ENCODE results near the gene DNHD1.

DNHD1 gene

GRCh38 chr11:6607190-6607795, 110.2 kb downstream of the DNHD1 start:
- DNase-seq (ENCODE audit: extremely low spot score, insufficient read length, low read depth) (no peak), FAIRE-seq (no peak)

- FAIRE-seq (no peak), DNase-seq (ENCODE audit: extremely low spot score, insufficient read length, low read depth) (no peak)
These were observed 110.9 kb downstream of the DNHD1 start for GRCh38 chr11:6608011-6608410.

GRCh38 chr11:6608726-6609501, 111.8 kb downstream of the DNHD1 start:
- DNase-seq (ENCODE audit: extremely low spot score, insufficient read length, low read depth) (no peak), FAIRE-seq (no peak)

GRCh38 chr11:6609502-6610015, 112.5 kb downstream of the DNHD1 start:
- no peak for DNase-seq (ENCODE audit: extremely low spot score, insufficient read length, low read depth)
- FAIRE-seq = no peak

- no peak for DNase-seq (ENCODE audit: extremely low spot score, insufficient read length, low read depth)
- FAIRE-seq = no peak
These were observed 113.5 kb downstream of the DNHD1 start for GRCh38 chr11:6610591-6610990.

- no peak for FAIRE-seq
- no peak for DNase-seq (ENCODE audit: extremely low spot score, insufficient read length, low read depth)
These were observed 114.2 kb downstream of the DNHD1 start for GRCh38 chr11:6611092-6611962.

GRCh38 chr11:6611963-6612212, 114.8 kb downstream of the DNHD1 start:
- FAIRE-seq (no peak), DNase-seq (ENCODE audit: extremely low spot score, insufficient read length, low read depth) (no peak)

- FAIRE-seq = peak; percentile 96
These were observed 115.3 kb downstream of the DNHD1 start, which contains the start of gene TAF10 for GRCh38 chr11:6612213-6613041. Gene TAF10 (minus strand): TSS chr11:6612216. CDS start chr11:6612189, 27 bp downstream.

GRCh38 chr11:6613496-6613895, 116.4 kb downstream of the DNHD1 start:
- FAIRE-seq = no peak
- DNase-seq (ENCODE audit: extremely low spot score, insufficient read length, low read depth) = no peak

More at GRCh38 chr11:6612213-6613041, 115.3 kb downstream of the DNHD1 start, which contains the start of gene TAF10:
- DNase-seq (ENCODE audit: extremely low spot score, insufficient read length, low read depth) = peak; percentile 77

GRCh38 chr11:6614446-6614845, 117.4 kb downstream of the DNHD1 start:
- FAIRE-seq (no peak), DNase-seq (ENCODE audit: extremely low spot score, insufficient read length, low read depth) (no peak)

GRCh38 chr11:6615046-6615445, 118.0 kb downstream of the DNHD1 start:
- no peak for FAIRE-seq
- no peak for DNase-seq (ENCODE audit: extremely low spot score, insufficient read length, low read depth)

GRCh38 chr11:6615882-6616585, 119.0 kb downstream of the DNHD1 start:
- DNase-seq (ENCODE audit: extremely low spot score, insufficient read length, low read depth) (no peak), FAIRE-seq (no peak)

- FAIRE-seq = no peak
- DNase-seq (ENCODE audit: extremely low spot score, insufficient read length, low read depth) = no peak
These were observed 119.6 kb downstream of the DNHD1 start for GRCh38 chr11:6616596-6617250.

- no peak for DNase-seq (ENCODE audit: extremely low spot score, insufficient read length, low read depth)
- FAIRE-seq = no peak
These were observed 120.3 kb downstream of the DNHD1 start for GRCh38 chr11:6617315-6617781.

- FAIRE-seq (peak; percentile 82), DNase-seq (ENCODE audit: extremely low spot score, insufficient read length, low read depth) (no peak)
These were observed 121.3 kb downstream of the DNHD1 start for GRCh38 chr11:6618117-6619003.

GRCh38 chr11:6619004-6619745, 122.1 kb downstream of the DNHD1 start, which contains the start of gene TPP1:
Gene TPP1 (minus strand): TSS chr11:6619422. CDS start chr11:6619400, 22 bp downstream.
- FAIRE-seq = peak; percentile 100
- peak; percentile 95 for DNase-seq (ENCODE audit: extremely low spot score, insufficient read length, low read depth)

- FAIRE-seq (no peak), DNase-seq (ENCODE audit: extremely low spot score, insufficient read length, low read depth) (no peak)
These were observed 123.6 kb downstream of the DNHD1 start for GRCh38 chr11:6620636-6621035.

All from GM18507 (cell line).